GM21619 (cell line): ENCODE data around the gene TRIP10.

Source experiments
- ATAC-seq: cut with Tn5 transposase; IDR thresholded peaks from one replicate; pipeline ENCODE4 v1.9.1; 2021; ENCODE audit not compliant: unreplicated experiment

The TRIP10 gene

GRCh38 chr19:6710273-6711077 is 29.0 kb upstream of the TRIP10 start:
- no peak for ATAC-seq

GRCh38 chr19:6711078-6711361 is 28.5 kb upstream of the TRIP10 start:
- no peak for ATAC-seq

GRCh38 chr19:6711605-6712004 is 27.9 kb upstream of the TRIP10 start:
- no peak for ATAC-seq

GRCh38 chr19:6712231-6712630 is 27.2 kb upstream of the TRIP10 start:
- no peak for ATAC-seq

DNA sequence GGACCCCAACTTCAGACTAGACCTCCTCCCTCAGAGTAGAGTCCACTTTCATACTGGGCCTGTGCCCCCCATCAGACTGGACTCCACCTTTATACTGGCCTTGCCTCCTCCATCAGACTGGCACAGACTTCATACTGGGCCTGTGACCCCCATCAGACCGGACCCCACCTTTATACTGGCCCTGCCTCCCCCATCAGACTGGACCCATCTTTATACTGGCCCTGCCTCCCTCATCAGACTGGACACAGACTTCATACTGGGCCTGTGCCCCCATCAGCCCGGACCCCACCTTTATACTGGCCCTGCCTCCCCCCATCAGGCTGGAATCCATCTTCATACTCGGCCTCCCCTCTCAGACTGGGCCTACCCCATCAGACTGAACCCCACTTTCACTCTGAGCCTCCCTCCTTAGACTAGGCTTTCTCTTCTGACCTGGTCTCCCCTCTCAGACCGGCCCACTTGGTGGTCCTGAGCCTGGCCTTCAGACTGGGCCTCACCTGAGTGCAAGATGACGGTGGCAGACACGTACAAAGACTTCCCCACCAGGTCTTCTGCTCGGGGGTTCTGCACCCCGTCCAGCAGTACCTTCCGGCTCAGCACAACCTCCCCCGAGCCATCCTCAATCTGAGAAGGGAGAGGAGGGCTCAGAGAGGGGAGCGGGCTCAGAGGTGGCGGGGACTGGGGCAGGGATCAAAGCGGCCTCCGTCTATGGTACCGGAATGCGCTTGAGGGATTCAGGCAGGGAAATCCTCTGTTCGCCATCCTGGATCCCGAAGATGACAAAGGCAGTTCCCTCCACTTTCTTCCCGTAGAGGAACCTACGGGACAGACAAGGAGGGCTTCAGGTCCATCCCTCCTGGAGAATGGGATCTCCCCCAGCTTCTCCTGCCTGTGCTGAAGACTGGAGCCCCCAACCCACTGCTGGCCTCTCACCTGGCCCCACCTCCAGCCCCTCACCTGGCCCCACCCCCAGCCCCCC is 26.5 kb upstream of the TRIP10 start:
- no peak for ATAC-seq

- no peak for ATAC-seq
Measured at GRCh38 chr19:6713773-6714692, 25.4 kb upstream of the TRIP10 start.

GRCh38 chr19:6714749-6715555 is 24.5 kb upstream of the TRIP10 start:
- no peak for ATAC-seq

DNA sequence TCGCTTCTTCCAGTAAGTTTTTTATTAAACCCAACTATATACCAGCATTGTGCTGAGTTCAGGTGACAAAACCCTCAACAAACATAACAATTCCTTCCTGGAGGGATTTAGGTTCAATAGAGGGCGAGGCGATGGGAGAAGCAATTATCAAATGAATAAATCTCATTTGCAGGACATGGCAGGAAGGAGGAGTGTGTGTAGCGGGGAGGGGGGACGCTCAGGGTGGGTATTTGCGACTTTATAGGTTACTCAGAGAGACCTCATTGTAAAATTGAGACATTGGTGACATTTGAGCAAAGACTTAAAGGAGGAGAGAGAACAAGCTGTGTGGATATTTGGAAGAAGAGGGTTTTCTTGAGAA is 22.9 kb upstream of the TRIP10 start:
- ATAC-seq = no peak

DNA sequence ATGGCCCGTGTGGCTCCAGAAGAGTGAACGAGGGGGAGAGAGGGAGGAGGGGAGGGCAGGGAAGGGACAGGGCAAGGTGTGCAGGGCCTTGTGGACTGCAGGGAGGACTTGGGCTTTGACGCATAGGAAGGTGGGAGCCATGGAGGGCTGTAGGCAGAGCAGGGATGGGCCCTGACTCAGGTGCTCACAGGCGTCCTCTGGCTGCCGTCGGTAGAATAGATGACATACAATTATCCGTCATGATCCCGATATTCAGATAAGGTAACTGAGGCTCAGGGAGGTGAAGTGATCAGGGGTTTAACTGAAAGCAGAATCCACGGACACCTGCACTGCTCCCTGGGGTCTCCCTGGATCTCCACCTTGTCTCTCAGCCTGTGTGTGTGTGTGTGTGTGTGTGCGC is 22.4 kb upstream of the TRIP10 start:
- no peak for ATAC-seq

GRCh38 chr19:6717441-6717971 is 22.0 kb upstream of the TRIP10 start:
- ATAC-seq = no peak

GRCh38 chr19:6718111-6718740 is 21.3 kb upstream of the TRIP10 start:
- no peak for ATAC-seq

- no peak for ATAC-seq
Measured at GRCh38 chr19:6718741-6719539, 20.5 kb upstream of the TRIP10 start.

- ATAC-seq = no peak
Measured at GRCh38 chr19:6719540-6719861, 20.0 kb upstream of the TRIP10 start.

DNA sequence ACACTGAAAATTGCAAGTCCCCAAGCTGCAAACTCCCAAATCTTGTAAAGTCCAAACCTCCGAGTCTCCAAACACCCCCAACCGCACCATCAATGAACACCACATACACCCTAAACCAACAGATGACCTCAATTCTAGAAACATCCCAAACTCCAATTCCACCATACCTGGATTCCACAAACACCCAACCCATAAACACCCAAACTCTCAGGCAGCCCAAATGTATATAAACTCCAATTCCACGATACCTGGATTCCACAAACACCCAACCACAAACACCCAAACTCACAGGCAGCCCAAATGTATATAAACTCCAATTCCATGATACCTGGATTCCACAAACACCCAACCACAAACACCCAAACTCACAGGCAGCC is 19.5 kb upstream of the TRIP10 start:
- no peak for ATAC-seq

DNA sequence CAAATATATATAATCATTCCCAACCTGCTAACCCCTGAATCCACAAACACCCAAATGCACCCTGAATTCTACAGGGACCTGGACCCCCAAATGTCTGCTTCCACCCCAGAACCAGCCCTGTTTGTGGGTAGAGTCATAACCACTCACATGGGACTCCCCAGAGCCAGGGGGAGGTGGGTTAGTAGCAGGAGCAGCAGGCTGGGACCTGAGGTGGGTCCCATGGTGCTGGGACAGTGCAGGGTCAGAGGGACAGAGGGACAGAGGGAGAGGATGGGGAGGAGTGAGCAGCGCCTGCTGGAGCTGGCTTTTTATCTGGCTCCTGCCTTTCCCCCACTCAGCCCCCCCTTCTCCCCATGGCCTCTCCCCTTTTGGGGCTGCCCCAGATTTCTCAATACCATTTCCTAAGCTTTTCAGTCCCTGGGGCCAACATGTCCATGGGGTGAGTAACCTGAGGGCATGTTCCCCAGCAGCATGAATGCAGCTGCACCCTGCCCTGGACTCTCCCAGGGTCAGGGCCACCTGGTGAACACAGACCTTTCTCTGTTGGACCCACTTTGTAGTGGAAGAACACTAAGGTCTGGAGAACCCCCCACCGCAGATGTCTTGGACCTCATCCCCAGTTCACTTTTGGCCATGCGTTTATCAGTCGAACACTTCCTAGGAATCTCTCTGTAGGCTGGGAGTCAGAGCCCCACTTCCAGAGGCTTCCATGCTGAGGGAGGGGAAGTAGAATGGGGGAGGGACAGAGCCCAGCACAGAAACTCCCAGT is 18.9 kb upstream of the TRIP10 start, which contains the start of gene C3:
TSS of gene C3 (minus strand) at position 282 of the 769 bp plus-strand sequence. CDS start at position 221, 61 bp downstream.
- ATAC-seq = no peak

- ATAC-seq = no peak
Measured at GRCh38 chr19:6721138-6721474, 18.4 kb upstream of the TRIP10 start.

- no peak for ATAC-seq
Measured at GRCh38 chr19:6721773-6722172, 17.7 kb upstream of the TRIP10 start.

- ATAC-seq = no peak
Measured at GRCh38 chr19:6723108-6723618, 16.3 kb upstream of the TRIP10 start.
